Measurements from ENCODE around the gene ZNF587B. TPM values are rescaled to one million over a fixed set of nuclear protein-coding genes. Genes with fewer than 3 reads are reported as not detected.
"Not testable (repeated sequence)": the region's sequence is repeated elsewhere in the genome, so short reads cannot be mapped to it uniquely, and the experiment has no call there.

ZNF587B gene
- total and polyA plus RNA-seq, 9 of the 15 experiments (the other 6 are each of a cell fraction or from before 2014, with no cell fraction given): 7.4 to 37.5 (median 20.8) TPM

DNA sequence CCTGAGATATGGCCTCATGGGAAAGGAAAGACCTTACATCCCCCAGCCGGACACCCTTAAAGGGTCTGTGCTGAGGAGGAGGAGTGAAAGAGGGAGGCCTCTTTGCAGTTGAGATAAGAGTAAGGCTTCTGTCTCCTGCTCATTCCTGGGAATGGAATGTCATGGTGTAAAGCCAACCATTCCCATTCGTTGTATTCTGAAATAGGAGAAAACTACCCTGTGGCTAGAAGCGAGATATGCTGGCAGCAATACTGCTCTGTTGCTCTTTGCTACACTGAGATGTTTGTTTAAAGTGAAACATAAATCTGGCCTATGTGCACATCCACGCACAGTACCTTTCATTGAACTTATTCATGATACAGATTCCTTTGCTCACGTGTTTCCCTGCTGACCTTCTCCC, 783 bp upstream of the ZNF587B start:
- no peak for ATAC-seq
- ChIA-PET POLR2A (no interaction called here), CTCF (ENCODE audit: low intra/inter-chr PET ratio) (interaction anchor here (0.6 kb wide), 1 partner anchor 364 kb away, joined by 3 read pairs; no protein-coding TSS in a partner anchor)
- no peak overlapping the region for H3K4me3 ChIP-seq
- H3K9me1 ChIP-seq (ENCODE audit: control insufficient read depth, insufficient read depth, low read length): no peaks in the 10 kb centered on the region
- H3K27ac ChIP-seq (ENCODE audit: extremely low read depth, low read depth, low read length): no peak overlapping the region
- H4K20me1 ChIP-seq (replicated peaks; ENCODE audit: control insufficient read depth, insufficient read depth, low read length): peaks cover 3% of the 10 kb centered on the region; the same call in 1 of the 2 replicates
- H2AFZ ChIP-seq (ENCODE audit: low read depth, low read length): no peak overlapping the region
- no peak overlapping the region for H3K9ac ChIP-seq (ENCODE audit: insufficient read depth in 1 of 2, low read depth in 2 of 2, low read length in 2 of 2)
- no TSS peak for BruUV-seq (replicated peaks)
- H3K9me3 ChIP-seq (replicated peaks; ENCODE audit: control insufficient read depth, insufficient read depth, low read depth, low read length): no peaks in the 10 kb centered on the region; the same call in 1 of the 2 replicates
- peaks cover 0 to 5% of the 10 kb centered on the region in 2 experiments; a peak in 2 of 5 replicates for H3K4me1 ChIP-seq (replicated peaks in 1 of 2; ENCODE audit: control insufficient read depth in 2 of 2, insufficient read depth in 2 of 2, low read length in 2 of 2)
- DNase-seq (ENCODE audit: extremely low read depth in 1 of 4, low spot score in 3 of 4): no peak
- TF ChIP-seq ZNF124 (CRISPR knock-in tag; IDR thresholded peaks at IDR 0.05): no peak
- TF ChIP-seq, protein P1, sequence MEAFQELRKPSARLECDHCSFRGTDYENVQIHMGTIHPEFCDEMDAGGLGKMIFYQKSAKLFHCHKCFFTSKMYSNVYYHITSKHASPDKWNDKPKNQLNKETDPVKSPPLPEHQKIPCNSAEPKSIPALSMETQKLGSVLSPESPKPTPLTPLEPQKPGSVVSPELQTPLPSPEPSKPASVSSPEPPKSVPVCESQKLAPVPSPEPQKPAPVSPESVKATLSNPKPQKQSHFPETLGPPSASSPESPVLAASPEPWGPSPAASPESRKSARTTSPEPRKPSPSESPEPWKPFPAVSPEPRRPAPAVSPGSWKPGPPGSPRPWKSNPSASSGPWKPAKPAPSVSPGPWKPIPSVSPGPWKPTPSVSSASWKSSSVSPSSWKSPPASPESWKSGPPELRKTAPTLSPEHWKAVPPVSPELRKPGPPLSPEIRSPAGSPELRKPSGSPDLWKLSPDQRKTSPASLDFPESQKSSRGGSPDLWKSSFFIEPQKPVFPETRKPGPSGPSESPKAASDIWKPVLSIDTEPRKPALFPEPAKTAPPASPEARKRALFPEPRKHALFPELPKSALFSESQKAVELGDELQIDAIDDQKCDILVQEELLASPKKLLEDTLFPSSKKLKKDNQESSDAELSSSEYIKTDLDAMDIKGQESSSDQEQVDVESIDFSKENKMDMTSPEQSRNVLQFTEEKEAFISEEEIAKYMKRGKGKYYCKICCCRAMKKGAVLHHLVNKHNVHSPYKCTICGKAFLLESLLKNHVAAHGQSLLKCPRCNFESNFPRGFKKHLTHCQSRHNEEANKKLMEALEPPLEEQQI (IDR thresholded peaks at IDR 0.05): no peak
- TF ChIP-seq POLR2B (IDR thresholded peaks at IDR 0.05; ENCODE audit: low read depth, partially characterized antibody): no peak
- TF ChIP-seq LCOR (CRISPR knock-in tag; IDR thresholded peaks at IDR 0.05): no peak
- in situ Hi-C loops (cut with MboI) (no loop called here), intact Hi-C loops (cut with micrococcal nuclease) (no loop called here)
- 83% methylated on average over 5 of the region's 5 CpGs for WGBS (ENCODE audit: insufficient coverage, low coverage, missing lambda C conversion rate)
- H3K4me2 ChIP-seq (ENCODE audit: insufficient read depth, low read length): no peak overlapping the region
- no peaks in the 10 kb centered on the region for H3K27me3 ChIP-seq (ENCODE audit: control insufficient read depth in 2 of 2, insufficient read depth in 2 of 2, low read length in 2 of 2)
- FAIRE-seq: no peak
- peaks cover 46% of the 10 kb centered on the region; the same call in 2 of the 3 replicates for H3K36me3 ChIP-seq (ENCODE audit: control insufficient read depth, insufficient read depth, low read length)
- peaks cover 73% of the 10 kb centered on the region for H3K79me2 ChIP-seq (ENCODE audit: control insufficient read depth, insufficient read depth, low read length)

DNA sequence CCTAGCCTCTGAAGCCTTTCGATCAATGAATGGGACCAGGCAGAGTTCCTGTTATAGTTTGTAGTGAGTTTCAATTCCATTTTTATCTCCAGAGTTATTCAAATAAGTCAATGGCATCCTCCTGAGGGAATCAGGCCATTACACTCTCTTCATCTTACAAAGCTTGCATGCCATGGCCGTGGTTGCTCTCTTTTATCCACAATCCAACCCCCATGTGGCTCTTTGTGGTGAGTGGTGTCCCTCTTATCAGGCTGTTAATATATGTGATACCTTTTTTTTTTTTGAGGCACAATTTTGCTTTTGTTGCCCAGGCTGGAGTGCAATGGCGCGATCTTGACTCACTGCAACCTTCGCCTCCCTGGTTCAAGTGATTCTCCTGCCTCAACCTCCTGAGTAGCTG, 6.9 kb downstream of the ZNF587B start:
- ATAC-seq; H3K4me1 ChIP-seq (replicated peaks in 1 of 2; ENCODE audit: control insufficient read depth in 2 of 2, insufficient read depth in 2 of 2, low read length in 2 of 2); H3K9ac ChIP-seq (ENCODE audit: insufficient read depth in 1 of 2, low read depth in 2 of 2, low read length in 2 of 2); H3K27me3 ChIP-seq (ENCODE audit: control insufficient read depth in 2 of 2, insufficient read depth in 2 of 2, low read length in 2 of 2); in situ Hi-C loops (cut with MboI); H4K20me1 ChIP-seq (replicated peaks; ENCODE audit: control insufficient read depth, insufficient read depth, low read length); DNase-seq (ENCODE audit: extremely low read depth in 1 of 4, low spot score in 3 of 4); H3K9me3 ChIP-seq (replicated peaks; ENCODE audit: control insufficient read depth, insufficient read depth, low read depth, low read length); CTCF ChIA-PET (ENCODE audit: low intra/inter-chr PET ratio); H3K4me2 ChIP-seq (ENCODE audit: insufficient read depth, low read length); H3K4me3 ChIP-seq; intact Hi-C loops (cut with micrococcal nuclease); H3K27ac ChIP-seq (ENCODE audit: extremely low read depth, low read depth, low read length); BruUV-seq (replicated peaks); H3K9me1 ChIP-seq (ENCODE audit: control insufficient read depth, insufficient read depth, low read length); FAIRE-seq; H2AFZ ChIP-seq (ENCODE audit: low read depth, low read length): not testable (repeated sequence)
- Histone ChIP-seq H3K36me3 (ENCODE audit: control insufficient read depth, insufficient read depth, low read length) (peaks cover 38% of the 10 kb centered on the region; the same call in 1 of the 3 replicates), H3K79me2 (ENCODE audit: control insufficient read depth, insufficient read depth, low read length) (peaks cover 22% of the 10 kb centered on the region)
- 91% methylated on average over 5 of the region's 5 CpGs for WGBS (ENCODE audit: insufficient coverage, low coverage, missing lambda C conversion rate)
- POLR2A ChIA-PET: interaction anchor here (0.7 kb wide), 1 partner anchor 109 kb away, joined by 3 read pairs; no protein-coding TSS in a partner anchor

DNA sequence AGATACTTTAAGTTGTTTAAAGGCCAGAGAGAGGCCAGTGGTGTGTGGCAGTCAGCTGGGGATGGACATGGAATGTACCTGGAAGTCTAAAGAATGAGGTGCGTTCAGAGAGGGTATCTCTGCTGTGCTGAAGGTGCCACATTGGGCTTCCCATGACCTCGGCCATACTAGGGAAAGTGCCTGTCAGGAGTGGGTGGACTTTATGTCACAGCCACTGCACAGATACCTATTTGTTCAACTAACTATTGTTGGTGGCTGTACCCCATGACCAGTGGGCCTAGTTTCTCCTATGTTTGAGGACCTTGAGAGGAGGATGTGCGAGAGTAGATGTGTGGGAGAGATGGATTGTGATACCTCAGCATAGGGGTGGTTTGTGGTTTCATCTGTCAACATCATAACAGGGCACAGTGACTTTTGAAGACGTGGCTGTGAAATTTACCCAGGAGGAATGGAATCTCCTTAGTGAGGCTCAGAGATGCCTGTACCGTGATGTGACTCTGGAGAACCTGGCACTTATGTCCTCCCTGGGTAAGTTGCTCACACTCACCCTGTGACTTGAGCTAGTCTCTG, 8.6 kb downstream of the ZNF587B start:
- H3K9ac ChIP-seq (ENCODE audit: insufficient read depth in 1 of 2, low read depth in 2 of 2, low read length in 2 of 2); H3K4me1 ChIP-seq (replicated peaks in 1 of 2; ENCODE audit: control insufficient read depth in 2 of 2, insufficient read depth in 2 of 2, low read length in 2 of 2); H3K4me3 ChIP-seq; H2AFZ ChIP-seq (ENCODE audit: low read depth, low read length); intact Hi-C loops (cut with micrococcal nuclease); H3K4me2 ChIP-seq (ENCODE audit: insufficient read depth, low read length); ATAC-seq; H3K9me3 ChIP-seq (replicated peaks; ENCODE audit: control insufficient read depth, insufficient read depth, low read depth, low read length); CTCF ChIA-PET (ENCODE audit: low intra/inter-chr PET ratio); H3K27me3 ChIP-seq (ENCODE audit: control insufficient read depth in 2 of 2, insufficient read depth in 2 of 2, low read length in 2 of 2); H3K27ac ChIP-seq (ENCODE audit: extremely low read depth, low read depth, low read length); POLR2A ChIA-PET; DNase-seq (ENCODE audit: extremely low read depth in 1 of 4, low spot score in 3 of 4); BruUV-seq (replicated peaks); H3K9me1 ChIP-seq (ENCODE audit: control insufficient read depth, insufficient read depth, low read length); in situ Hi-C loops (cut with MboI); H4K20me1 ChIP-seq (replicated peaks; ENCODE audit: control insufficient read depth, insufficient read depth, low read length): not testable (repeated sequence)
- 92% methylated on average over 3 of the region's 5 CpGs for WGBS (ENCODE audit: insufficient coverage, low coverage, missing lambda C conversion rate)
- peaks cover 54% of the 10 kb centered on the region; the same call in 1 of the 3 replicates for H3K36me3 ChIP-seq (ENCODE audit: control insufficient read depth, insufficient read depth, low read length)
- H3K79me2 ChIP-seq (ENCODE audit: control insufficient read depth, insufficient read depth, low read length): peaks cover 22% of the 10 kb centered on the region
- FAIRE-seq: peak; percentile 65
